TTC549 (cell line): ENCODE results near the gene ZNG1F.
"Not testable (repeated sequence)": the region's sequence is repeated elsewhere in the genome, so short reads cannot be mapped to it uniquely, and the experiment has no call there.

Experiments
- FAIRE-seq: peaks from 2 replicates; lab custom pipeline; 2012; peaks lifted over from hg19 to GRCh38; lab: Jason Lieb, UNC

Gene ZNG1F

GRCh38 chr9:41189217-41189616, at the start of gene ZNG1F:
Gene ZNG1F (minus strand): TSS chr9:41189317. CDS start chr9:41189258, 59 bp downstream.
- not testable (repeated sequence) for FAIRE-seq

- not testable (repeated sequence) for FAIRE-seq
These were observed 48.1 kb upstream of the ZNG1F start for GRCh38 chr9:41237110-41237749.

- FAIRE-seq = not testable (repeated sequence)
These were observed 47.5 kb upstream of the ZNG1F start for GRCh38 chr9:41236486-41237109.

- FAIRE-seq = not testable (repeated sequence)
These were observed 46.0 kb upstream of the ZNG1F start for GRCh38 chr9:41234811-41235805.

GRCh38 chr9:41234221-41234620, 45.1 kb upstream of the ZNG1F start:
- not testable (repeated sequence) for FAIRE-seq

- FAIRE-seq = not testable (repeated sequence)
These were observed 43.2 kb upstream of the ZNG1F start for GRCh38 chr9:41232326-41232725.

GRCh38 chr9:41230418-41230817, 41.3 kb upstream of the ZNG1F start:
- FAIRE-seq = not testable (repeated sequence)

GRCh38 chr9:41229408-41230401, 40.6 kb upstream of the ZNG1F start:
- no peak for FAIRE-seq

- FAIRE-seq = not testable (repeated sequence)
These were observed 30.7 kb upstream of the ZNG1F start for GRCh38 chr9:41219831-41220230.

GRCh38 chr9:41188439-41188838, 678 bp downstream of the ZNG1F start:
- not testable (repeated sequence) for FAIRE-seq

GRCh38 chr9:41174994-41175393, 14.1 kb downstream of the ZNG1F start:
- FAIRE-seq = not testable (repeated sequence)

- FAIRE-seq = not testable (repeated sequence)
These were observed 39.0 kb downstream of the ZNG1F start for GRCh38 chr9:41150116-41150515.

GRCh38 chr9:41141878-41142277, 47.2 kb downstream of the ZNG1F start:
- FAIRE-seq = not testable (repeated sequence)

- not testable (repeated sequence) for FAIRE-seq
These were observed 60.5 kb downstream of the ZNG1F start, which contains the start of gene FOXD4L6 for GRCh38 chr9:41128581-41128980. Gene FOXD4L6 (minus strand): TSS chr9:41128681. CDS start chr9:41128383, 298 bp downstream.

- FAIRE-seq = not testable (repeated sequence)
These were observed 62.2 kb downstream of the ZNG1F start for GRCh38 chr9:41126746-41127446.

- not testable (repeated sequence) for FAIRE-seq
These were observed 63.2 kb downstream of the ZNG1F start for GRCh38 chr9:41125936-41126335.

- not testable (repeated sequence) for FAIRE-seq
These were observed 63.9 kb downstream of the ZNG1F start for GRCh38 chr9:41125109-41125658.

- not testable (repeated sequence) for FAIRE-seq
These were observed 64.6 kb downstream of the ZNG1F start for GRCh38 chr9:41124250-41125108.

GRCh38 chr9:41123812-41124211, 65.3 kb downstream of the ZNG1F start:
- FAIRE-seq = not testable (repeated sequence)
